Lower leg skin (tissue), 3 donors: ENCODE measurements around the gene CFAP58.

ENCODE experiments used
- CTCF ChIP-seq, 3 donors: fragments of 450-650 bp; IDR thresholded peaks; one replicate each; pipeline ENCODE4 v1.5.1; 2016; ENCODE audit warnings: antibody characterized with exemption in 3 of 3, mild to moderate bottlenecking in 3 of 3, moderate library complexity in 2 of 3
- POLR2A ChIP-seq, 2 donors: fragments of 450-650 bp; IDR thresholded peaks; one replicate each; pipeline ENCODE4 v1.6.1; 2016 to 2017; ENCODE audit warnings: antibody characterized with exemption in 2 of 2, mild to moderate bottlenecking in 1 of 2, moderate library complexity in 1 of 2

- TF ChIP-seq CTCF (IDR thresholded peaks at IDR 0.05) (no peak), POLR2A (IDR thresholded peaks at IDR 0.05) (no peak)
Measured at GRCh38 chr10:104472505-104472904, 118.9 kb downstream of the CFAP58 start.
